Head of caudate nucleus (tissue), 42 donors: Measurements from ENCODE around the gene PTGFR.

Experiments used
- DNase-seq, 42 donors: peaks; one replicate each; pipeline versions ENCODE4 v3.0.0 to v3.0.0-alpha.2; 2020 to 2021; ENCODE audit warnings: mixed read lengths in 7 of 42
- intact Hi-C: fragments of 100-400 bp; cut with DNase I; formaldehyde crosslinking; loops from one replicate; pipeline ENCODE4 v1.15.0; 2022

Gene PTGFR

GRCh38 chr1:78565393-78565792 is 74.6 kb downstream of the PTGFR start:
- intact Hi-C loops = no loop called here
- DNase-seq = no peak

- intact Hi-C loops = no loop called here
- DNase-seq = no peak
Measured at GRCh38 chr1:78570539-78570938, 79.8 kb downstream of the PTGFR start.

GRCh38 chr1:78577257-78578100 is 86.7 kb downstream of the PTGFR start:
- DNase-seq = no peak
- intact Hi-C loops = no loop called here

GRCh38 chr1:78586572-78586971 is 95.8 kb downstream of the PTGFR start:
- intact Hi-C loops = no loop called here
- no peak for DNase-seq

- intact Hi-C loops = no loop called here
- DNase-seq = no peak
Measured at GRCh38 chr1:78587211-78587610, 96.4 kb downstream of the PTGFR start.
